Neural crest cell (in vitro differentiated cells): ENCODE data around the gene CRYL1. TPM values are rescaled to one million over a fixed set of nuclear protein-coding genes. Genes with fewer than 3 reads are reported as not detected.

Experiments
- DNase-seq: peaks from one replicate; pipeline ENCODE4 v3.0.0; 2021; ENCODE audit warnings: low read depth, mixed read lengths, low spot score
- H3K27ac Mint-ChIP-seq: one replicate; pipeline ENCODE4 v1.8.0; 2021; ENCODE audit warnings: mild to moderate bottlenecking, mixed read lengths; ENCODE audit not compliant: unreplicated experiment
- H3K27me3 Mint-ChIP-seq: 2 replicates; pipeline ENCODE4 v1.8.0; 2021; ENCODE audit warnings: low read depth, mild to moderate bottlenecking, mixed read lengths
- H3K36me3 Mint-ChIP-seq: 2 replicates; pipeline ENCODE4 v1.8.0; 2021; ENCODE audit warnings: low read depth, mild to moderate bottlenecking, mixed read lengths
- H3K4me1 Mint-ChIP-seq: 2 replicates; pipeline ENCODE4 v1.8.0; 2021; ENCODE audit warnings: mixed read lengths
- H3K4me3 Mint-ChIP-seq: one replicate; pipeline ENCODE4 v1.8.0; 2021; ENCODE audit warnings: mild to moderate bottlenecking, mixed read lengths
- H3K9me3 Mint-ChIP-seq: 2 replicates; pipeline ENCODE4 v1.8.0; 2021; ENCODE audit warnings: mixed read lengths
- total RNA-seq: library from RNA; stranded (reverse); gene quantifications from 2 replicates; pipeline ENCODE4 v1.2.1, GENCODE V29; 2021
- TF ChIP-seq, protein P1 (sequence below): fragments of 200-600 bp; sonication (generic); conservative IDR thresholded peaks from 2 replicates; pipeline ENCODE4 v1.5.0; 2021; ENCODE audit warnings: antibody characterized with exemption, mild to moderate bottlenecking

The CRYL1 gene
- total RNA-seq, 1 donor from 2014 or later = 19.9 TPM

- H3K4me3 Mint-ChIP-seq = no peak overlapping the region
- no peaks in the 10 kb centered on the region for H3K9me3 Mint-ChIP-seq
- no peaks in the 10 kb centered on the region for H3K36me3 Mint-ChIP-seq
- H3K27me3 Mint-ChIP-seq = no peaks in the 10 kb centered on the region
- no peaks in the 10 kb centered on the region for H3K4me1 Mint-ChIP-seq
- DNase-seq = no peak
- TF ChIP-seq, protein P1, sequence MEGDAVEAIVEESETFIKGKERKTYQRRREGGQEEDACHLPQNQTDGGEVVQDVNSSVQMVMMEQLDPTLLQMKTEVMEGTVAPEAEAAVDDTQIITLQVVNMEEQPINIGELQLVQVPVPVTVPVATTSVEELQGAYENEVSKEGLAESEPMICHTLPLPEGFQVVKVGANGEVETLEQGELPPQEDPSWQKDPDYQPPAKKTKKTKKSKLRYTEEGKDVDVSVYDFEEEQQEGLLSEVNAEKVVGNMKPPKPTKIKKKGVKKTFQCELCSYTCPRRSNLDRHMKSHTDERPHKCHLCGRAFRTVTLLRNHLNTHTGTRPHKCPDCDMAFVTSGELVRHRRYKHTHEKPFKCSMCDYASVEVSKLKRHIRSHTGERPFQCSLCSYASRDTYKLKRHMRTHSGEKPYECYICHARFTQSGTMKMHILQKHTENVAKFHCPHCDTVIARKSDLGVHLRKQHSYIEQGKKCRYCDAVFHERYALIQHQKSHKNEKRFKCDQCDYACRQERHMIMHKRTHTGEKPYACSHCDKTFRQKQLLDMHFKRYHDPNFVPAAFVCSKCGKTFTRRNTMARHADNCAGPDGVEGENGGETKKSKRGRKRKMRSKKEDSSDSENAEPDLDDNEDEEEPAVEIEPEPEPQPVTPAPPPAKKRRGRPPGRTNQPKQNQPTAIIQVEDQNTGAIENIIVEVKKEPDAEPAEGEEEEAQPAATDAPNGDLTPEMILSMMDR = no peak
- no peak overlapping the region for H3K27ac Mint-ChIP-seq
These were observed 60.3 kb downstream of the CRYL1 start for GRCh38 chr13:20465218-20465879.

DNA sequence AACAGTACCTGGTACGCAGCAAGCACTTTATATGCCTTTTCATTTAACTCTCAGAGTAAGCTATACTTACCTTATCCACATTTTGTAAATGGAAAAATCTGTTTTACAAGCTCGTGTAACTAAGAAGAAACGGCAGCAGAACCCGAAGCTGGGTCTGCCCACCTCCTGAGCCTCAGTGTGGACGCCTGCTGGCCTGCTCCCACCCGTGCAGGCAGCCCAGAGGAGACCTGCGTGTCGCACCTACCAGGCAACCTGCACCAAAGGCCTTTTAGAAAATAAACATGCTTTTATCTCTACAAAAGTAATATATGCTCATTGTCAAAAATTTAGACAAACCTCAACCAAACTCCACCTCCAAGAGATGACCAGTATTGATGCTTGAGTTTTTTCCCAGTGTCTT is 62.7 kb downstream of the CRYL1 start:
- Mint-ChIP-seq H3K4me1 (no peaks in the 10 kb centered on the region), H3K27me3 (no peaks in the 10 kb centered on the region), H3K4me3 (no peak overlapping the region), H3K36me3 (no peaks in the 10 kb centered on the region), H3K9me3 (no peaks in the 10 kb centered on the region), H3K27ac (no peak overlapping the region)
- TF ChIP-seq, protein P1 = no peak
- DNase-seq = no peak

DNA sequence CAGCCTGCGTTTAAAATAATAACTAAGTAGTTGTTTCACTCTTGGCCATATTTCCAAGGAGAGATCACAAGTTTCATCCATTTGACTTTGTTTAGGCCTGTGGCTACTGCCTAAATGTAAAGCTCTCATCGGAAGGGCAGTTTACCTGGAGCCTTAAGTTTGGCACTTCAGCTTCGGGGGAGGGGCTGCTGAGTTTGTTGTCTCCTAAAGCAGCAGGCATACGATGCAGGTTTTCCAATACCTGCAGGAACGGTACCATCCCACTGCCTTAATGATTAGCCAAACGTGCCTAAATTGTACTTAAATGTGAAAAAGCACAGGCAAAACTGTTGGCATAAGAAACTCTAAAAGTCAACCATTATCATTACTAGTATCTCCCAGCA is 63.1 kb downstream of the CRYL1 start:
- no peaks in the 10 kb centered on the region for H3K36me3 Mint-ChIP-seq
- TF ChIP-seq, protein P1 = no peak
- H3K4me1 Mint-ChIP-seq = no peaks in the 10 kb centered on the region
- no peaks in the 10 kb centered on the region for H3K9me3 Mint-ChIP-seq
- no peaks in the 10 kb centered on the region for H3K27me3 Mint-ChIP-seq
- H3K27ac Mint-ChIP-seq = no peak overlapping the region
- DNase-seq = no peak
- no peak overlapping the region for H3K4me3 Mint-ChIP-seq

DNA sequence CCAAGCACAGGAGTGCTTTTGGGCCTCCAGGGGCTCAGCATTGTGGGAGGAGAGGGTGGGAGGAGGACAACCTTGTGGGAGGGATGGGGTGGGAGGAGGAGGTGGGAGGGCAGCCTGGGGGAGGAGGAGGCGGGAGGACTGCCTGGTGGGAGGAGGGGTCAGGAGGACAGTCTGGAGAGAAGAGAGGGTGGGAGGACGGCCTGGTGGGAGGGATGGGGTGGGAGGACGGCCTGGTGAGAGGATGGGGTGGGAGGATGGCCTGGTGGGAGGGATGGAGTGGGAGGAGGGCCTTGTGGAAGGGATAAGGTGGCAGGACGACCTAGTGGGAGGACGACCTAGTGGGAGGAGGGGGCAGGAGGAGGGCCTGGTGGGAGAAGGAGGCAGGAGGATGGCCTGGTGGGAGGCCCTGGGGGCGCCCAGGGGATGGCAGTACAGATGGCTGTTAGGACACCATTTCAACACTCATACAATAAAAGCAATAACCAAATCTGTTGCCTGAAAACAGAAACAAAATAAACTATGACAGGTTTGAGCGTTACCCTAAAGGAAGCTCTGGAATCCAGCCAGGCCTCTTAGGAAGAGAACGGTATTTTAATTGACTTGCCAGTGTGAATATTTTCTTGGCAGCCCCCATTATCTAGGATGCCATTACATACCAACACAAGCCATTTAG is 63.7 kb downstream of the CRYL1 start:
- H3K4me1 Mint-ChIP-seq = no peaks in the 10 kb centered on the region
- no peak overlapping the region for H3K27ac Mint-ChIP-seq
- H3K9me3 Mint-ChIP-seq = no peaks in the 10 kb centered on the region
- no peak for DNase-seq
- no peaks in the 10 kb centered on the region for H3K27me3 Mint-ChIP-seq
- H3K36me3 Mint-ChIP-seq = no peaks in the 10 kb centered on the region
- TF ChIP-seq, protein P1 = no peak
- no peak overlapping the region for H3K4me3 Mint-ChIP-seq

GRCh38 chr13:20461481-20461859 is 64.2 kb downstream of the CRYL1 start:
- TF ChIP-seq, protein P1 = no peak
- no peak for DNase-seq
- H3K27me3 Mint-ChIP-seq = no peaks in the 10 kb centered on the region
- H3K4me3 Mint-ChIP-seq = no peak overlapping the region
- H3K27ac Mint-ChIP-seq = no peak overlapping the region
- no peaks in the 10 kb centered on the region for H3K36me3 Mint-ChIP-seq
- no peaks in the 10 kb centered on the region for H3K4me1 Mint-ChIP-seq
- no peaks in the 10 kb centered on the region for H3K9me3 Mint-ChIP-seq
